Esophagus squamous epithelium (tissue), 4 donors: ENCODE results near the gene RARB.

ENCODE experiments used
- POLR2A ChIP-seq, 4 donors: fragments of 450-650 bp; IDR thresholded peaks; one replicate each; pipeline ENCODE4 v1.6.1; 2017; ENCODE audit warnings: antibody characterized with exemption in 4 of 4, mild to moderate bottlenecking in 4 of 4, moderate library complexity in 3 of 4
- TF ChIP-seq, protein P1 (sequence below), 6 experiments: fragments of 450-650 bp in 4 of 6; fragments of 200-600 bp in 2 of 6; sonication (generic) in 2 of 6; IDR thresholded peaks; one replicate each; pipeline ENCODE4 v1.5.1; 2016 to 2019; ENCODE audit warnings: antibody characterized with exemption in 6 of 6, mild to moderate bottlenecking in 4 of 6, moderate library complexity in 4 of 6

DNA sequence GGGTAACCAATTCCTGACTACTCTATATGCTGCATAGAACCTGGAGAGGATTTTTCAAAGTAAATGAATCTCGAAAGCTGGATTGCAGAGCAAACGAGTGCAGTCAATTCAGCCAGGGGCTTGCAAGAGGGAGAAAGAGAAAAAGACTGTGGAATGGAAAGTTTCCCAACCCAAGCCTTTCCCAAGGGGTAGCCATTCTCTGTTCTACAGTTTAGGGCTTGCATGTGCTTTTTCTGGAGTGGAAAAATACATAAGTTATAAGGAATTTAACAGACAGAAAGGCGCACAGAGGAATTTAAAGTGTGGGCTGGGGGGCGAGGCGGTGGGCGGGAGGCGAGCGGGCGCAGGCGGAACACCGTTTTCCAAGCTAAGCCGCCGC, 511 bp upstream of the RARB start:
- TF ChIP-seq, protein P1, sequence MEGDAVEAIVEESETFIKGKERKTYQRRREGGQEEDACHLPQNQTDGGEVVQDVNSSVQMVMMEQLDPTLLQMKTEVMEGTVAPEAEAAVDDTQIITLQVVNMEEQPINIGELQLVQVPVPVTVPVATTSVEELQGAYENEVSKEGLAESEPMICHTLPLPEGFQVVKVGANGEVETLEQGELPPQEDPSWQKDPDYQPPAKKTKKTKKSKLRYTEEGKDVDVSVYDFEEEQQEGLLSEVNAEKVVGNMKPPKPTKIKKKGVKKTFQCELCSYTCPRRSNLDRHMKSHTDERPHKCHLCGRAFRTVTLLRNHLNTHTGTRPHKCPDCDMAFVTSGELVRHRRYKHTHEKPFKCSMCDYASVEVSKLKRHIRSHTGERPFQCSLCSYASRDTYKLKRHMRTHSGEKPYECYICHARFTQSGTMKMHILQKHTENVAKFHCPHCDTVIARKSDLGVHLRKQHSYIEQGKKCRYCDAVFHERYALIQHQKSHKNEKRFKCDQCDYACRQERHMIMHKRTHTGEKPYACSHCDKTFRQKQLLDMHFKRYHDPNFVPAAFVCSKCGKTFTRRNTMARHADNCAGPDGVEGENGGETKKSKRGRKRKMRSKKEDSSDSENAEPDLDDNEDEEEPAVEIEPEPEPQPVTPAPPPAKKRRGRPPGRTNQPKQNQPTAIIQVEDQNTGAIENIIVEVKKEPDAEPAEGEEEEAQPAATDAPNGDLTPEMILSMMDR (IDR thresholded peaks at IDR 0.05): no peak
- no peak for TF ChIP-seq POLR2A (IDR thresholded peaks at IDR 0.05)
